Suppressor macrophage treated with lipopolysaccharide for 4 hours (primary cell): ENCODE results near the gene EPHA6.

Experiments
- DNase-seq: peaks from one replicate; pipeline ENCODE4 v3.0.0-alpha.2; 2020

Gene EPHA6

DNA sequence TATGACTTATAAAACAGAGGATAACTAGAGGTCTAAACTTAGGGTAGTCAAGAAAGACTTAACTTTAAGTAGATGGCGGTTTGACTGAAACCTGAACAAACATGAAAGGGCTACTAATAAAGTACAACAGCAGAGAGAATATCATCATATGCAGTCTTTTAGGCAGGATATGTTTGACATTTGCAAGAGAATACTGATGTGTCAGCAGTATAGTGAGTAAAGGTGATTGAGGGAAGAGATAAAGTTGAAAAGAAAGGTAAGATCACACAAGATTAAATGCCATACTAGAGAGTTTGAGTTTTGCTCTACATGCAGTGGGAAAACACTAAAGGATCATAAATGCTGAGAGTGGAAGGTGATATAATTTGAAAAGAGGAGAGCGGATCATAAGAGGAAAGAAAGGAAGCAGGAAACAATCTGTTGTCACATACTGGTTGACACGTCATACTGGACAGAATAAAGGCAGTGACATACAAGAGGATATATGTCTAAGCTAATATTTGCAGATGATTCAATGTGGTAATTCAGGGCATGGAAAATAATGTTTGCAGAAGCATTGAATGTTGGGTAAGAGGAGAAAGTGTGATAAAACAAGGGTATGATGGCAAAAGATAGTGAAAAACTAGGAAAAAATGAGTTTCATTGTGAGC is 223.0 kb downstream of the EPHA6 start:
- DNase-seq, result no peak

GRCh38 chr3:97043411-97043810 is 229.0 kb downstream of the EPHA6 start:
- no peak for DNase-seq

GRCh38 chr3:97057365-97057764 is 243.0 kb downstream of the EPHA6 start:
- no peak for DNase-seq

DNA sequence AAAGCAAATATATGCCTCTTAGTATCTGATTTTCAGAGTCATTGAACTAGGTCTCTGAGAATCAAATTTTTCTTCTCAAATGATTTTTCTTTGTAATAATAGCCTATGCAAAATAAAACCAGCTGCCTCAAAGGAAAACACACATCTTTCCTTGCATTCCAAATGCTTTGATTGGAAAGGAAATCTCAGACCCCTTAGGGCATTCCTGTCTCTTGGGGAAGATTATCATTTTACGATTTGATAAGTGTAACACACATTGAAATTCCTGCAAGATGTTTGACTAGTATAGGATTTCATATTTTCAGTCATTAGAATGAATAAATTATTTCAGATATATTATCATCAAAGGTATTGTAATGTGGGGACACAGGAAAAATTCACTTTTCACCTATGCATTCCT is 244.8 kb downstream of the EPHA6 start:
- DNase-seq, result no peak

GRCh38 chr3:97066531-97066930 is 252.1 kb downstream of the EPHA6 start:
- DNase-seq, result no peak

DNA sequence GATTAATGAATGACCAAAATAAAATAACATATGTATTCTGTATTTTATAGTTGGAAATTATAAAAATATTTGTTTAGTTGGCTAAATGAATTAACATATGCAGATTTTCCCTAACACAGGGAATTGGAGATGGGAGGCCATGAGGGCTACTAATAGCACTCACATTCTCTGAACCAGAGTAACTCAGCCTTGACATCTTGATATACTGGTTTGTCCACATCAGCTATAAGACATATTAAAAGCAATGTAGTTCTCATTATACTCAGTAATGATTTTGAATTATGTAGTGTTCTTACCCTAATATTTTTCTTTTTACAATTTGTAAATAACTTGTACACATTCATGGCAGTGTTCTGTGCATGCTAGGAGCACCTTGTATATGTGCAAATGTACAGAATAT is 255.9 kb downstream of the EPHA6 start:
- DNase-seq, result no peak

GRCh38 chr3:97074546-97074945 is 260.2 kb downstream of the EPHA6 start:
- no peak for DNase-seq

GRCh38 chr3:97076673-97077072 is 262.3 kb downstream of the EPHA6 start:
- DNase-seq, result no peak

GRCh38 chr3:97089621-97090020 is 275.2 kb downstream of the EPHA6 start:
- no peak for DNase-seq

GRCh38 chr3:97102641-97103040 is 288.2 kb downstream of the EPHA6 start:
- DNase-seq, result no peak

DNA sequence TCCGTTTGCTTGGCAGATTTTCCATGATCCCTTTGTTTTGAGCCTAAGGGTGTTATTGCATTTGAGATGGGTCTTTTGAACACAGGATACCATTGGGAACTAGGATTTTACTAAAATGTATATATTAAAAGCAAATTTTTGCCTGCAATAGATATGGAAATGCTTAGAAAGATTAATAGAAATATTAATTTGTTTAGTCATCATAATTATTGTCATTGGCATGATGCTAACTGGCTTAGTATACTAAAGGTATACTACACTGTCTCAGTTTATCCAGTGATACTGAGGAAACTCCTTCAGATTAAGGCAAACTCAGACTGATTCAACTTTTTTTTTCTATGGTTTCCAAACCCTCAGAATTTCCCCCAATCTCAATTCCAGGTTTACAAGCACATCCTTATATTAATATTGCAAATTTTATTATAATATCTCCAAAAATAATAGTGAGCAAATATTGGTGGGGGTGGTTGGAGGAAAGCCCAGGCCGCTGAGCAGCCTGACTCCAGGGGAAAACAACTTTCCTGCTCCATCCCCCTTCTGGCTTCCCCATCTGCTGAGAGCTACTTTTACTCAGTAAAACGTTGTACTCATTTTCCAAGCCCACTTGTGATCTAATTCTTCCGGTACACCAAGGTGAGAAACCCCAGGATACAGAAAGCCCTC is 291.7 kb downstream of the EPHA6 start:
- no peak for DNase-seq

DNA sequence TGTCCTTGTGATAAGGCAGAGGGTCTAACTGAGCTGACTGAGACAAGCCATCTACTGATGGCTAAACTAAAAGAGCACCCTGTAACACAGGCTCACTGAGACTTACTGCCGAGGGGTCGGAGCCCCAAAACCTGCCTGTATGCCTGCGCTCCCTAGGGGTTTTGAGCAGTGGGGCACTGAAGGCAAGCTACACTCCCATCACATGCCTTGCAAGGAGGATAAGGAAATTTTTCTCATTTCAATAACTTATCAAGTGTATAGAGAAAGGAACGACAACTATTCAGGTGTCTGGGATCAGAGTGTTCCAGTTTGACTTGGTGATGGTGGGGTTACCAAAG is 292.2 kb downstream of the EPHA6 start:
- no peak for DNase-seq

GRCh38 chr3:97108136-97108535 is 293.7 kb downstream of the EPHA6 start:
- DNase-seq, result no peak

DNA sequence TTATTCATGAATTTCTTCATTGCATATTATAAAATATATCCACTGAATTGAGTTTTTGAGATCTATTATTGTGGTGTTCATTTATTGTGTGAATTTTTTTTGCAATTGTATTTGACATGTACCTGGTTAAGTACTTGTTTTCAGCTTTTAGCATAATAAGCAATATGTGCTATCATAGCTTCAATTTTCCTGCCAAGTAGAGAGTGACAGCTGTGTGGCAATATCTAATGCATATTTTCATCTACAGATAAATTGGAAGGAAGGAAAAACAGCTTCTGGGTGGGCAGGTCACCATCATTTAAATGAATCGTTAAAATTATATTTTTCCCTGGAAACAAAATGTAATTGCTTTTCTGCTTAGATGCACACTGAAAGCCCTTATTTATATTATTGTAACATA is 296.9 kb downstream of the EPHA6 start:
- no peak for DNase-seq

DNA sequence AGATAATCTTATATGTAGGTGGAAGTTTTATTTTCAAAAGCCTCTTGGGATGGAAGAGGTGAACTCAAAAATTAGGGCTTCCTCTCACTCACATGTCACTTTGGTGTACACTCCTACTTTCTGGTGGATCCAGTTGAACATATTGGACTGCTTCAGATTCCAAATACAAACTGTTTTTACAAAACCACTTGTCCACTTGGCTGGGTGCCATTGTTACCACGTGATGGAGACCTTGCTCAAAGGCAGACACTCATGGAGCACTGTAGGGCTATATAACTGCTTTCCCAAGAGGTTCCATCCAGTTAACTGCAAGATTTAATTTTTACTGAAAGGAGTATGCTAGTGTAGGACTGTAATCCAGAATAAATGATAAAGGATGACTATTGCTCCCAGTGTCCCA is 307.0 kb downstream of the EPHA6 start:
- DNase-seq, result no peak

DNA sequence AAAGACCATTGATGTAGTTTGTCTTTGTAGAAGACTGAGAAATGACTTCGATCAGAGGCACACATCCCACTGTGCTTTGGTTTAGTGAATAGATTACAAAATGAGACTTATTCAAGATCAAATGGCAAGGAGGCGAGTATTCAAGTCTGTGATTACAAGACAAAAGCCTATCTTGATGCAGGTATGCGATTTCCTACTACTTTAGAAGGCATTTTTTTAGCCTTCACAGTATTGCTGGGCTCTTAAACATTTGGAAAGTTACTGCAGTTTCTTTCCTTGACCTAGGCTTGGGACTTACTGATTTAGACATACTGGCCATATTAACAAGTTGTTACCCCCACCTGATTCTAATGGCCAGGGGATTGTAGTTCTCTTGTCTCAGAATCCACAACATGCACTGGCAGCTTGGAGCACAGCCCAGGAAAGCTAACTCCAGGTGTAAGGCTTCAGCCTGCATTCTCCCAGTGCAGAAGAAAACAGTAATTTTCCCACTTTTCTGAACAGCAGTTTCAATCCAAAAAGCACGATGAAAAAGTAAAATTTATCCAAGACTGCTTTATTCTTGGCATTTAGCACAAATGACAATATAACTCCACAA is 311.6 kb downstream of the EPHA6 start:
- DNase-seq, result no peak

- no peak for DNase-seq
Measured at GRCh38 chr3:97131476-97131875, 317.1 kb downstream of the EPHA6 start.

GRCh38 chr3:97138914-97139541 is 324.6 kb downstream of the EPHA6 start:
- DNase-seq, result no peak

DNA sequence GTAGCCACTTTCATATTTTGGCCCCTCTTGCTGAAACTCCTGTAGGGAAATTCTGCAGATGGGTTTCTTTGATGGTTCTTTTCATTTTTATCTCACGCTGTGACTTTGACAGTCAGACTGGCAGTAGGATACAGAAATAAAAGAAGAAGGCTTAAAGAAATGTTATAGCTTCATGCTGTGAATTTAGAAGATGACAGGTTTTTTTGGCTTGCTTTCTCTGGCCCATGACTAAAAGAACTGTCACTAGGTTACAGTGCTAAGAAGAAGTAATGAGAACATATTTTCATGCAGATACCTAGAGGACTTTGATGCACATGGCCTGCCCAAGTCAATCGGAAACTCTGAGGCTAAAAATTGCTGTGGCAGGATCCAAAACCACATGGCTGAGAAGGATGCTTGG is 334.5 kb downstream of the EPHA6 start:
- DNase-seq, result no peak

- DNase-seq, result no peak
Measured at GRCh38 chr3:97161169-97161568, 346.8 kb downstream of the EPHA6 start.

DNA sequence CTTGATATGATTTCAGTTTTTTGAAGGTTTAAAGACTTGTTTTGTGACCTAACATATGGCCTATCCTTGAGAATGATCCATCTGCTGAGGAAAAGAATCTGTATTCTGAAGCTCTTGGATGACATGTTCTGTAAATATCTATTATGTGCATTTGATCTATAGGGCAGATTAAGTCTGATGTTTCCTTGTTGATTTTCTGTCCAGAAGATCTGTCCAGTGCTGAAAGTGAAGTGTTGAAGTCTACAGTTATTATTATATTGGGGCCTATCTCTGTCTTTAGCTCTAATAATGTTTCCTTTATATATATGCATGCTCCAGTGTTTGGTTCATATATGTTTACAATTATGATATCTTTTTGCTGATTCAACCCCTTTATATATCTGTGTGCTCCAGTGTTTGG is 362.8 kb downstream of the EPHA6 start:
- DNase-seq, result no peak

GRCh38 chr3:97181704-97182103 is 367.3 kb downstream of the EPHA6 start:
- no peak for DNase-seq

DNA sequence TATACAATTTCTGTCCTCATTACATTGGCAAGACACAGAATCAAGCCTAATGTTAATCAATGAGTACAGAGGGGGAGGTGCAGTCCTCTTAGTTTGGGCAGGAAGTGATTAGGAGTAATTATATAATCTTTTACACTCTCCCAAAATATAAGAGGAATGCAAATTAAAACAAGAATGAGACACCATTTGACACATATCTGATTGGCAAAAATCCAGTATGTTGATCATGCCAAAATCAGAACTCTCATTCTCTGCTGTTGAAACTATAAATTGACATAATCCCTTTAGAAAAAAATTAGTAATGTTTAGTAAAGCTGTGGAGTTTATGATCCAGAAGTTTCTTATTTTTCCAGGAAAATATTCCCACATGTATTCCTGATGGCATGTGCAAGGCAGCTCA is 373.4 kb downstream of the EPHA6 start:
- no peak for DNase-seq

DNA sequence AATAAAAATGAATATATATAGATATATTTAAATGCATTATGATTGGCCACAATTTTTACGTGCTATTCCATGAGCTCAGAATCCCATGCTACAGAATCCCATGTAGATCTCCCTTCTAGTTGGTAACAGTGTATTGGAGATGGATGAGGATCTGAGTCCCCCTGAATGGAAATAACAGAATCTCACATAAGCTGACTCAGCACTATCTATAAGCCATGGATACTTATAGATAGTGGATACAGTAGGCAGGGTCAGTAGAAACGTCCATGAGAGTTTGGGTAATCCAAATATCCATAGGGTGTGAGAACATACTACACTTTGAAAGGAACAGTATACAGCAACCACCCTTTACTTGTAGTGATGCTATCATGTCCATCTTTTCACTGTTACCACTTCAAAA is 375.4 kb downstream of the EPHA6 start:
- DNase-seq, result no peak
